Activated CD8-positive, alpha-beta T cell treated with anti-CD3 and anti-CD28 coated beads for 36 hours (primary cell): ENCODE measurements around the gene HTR3C. TPM values are rescaled to one million over a fixed set of nuclear protein-coding genes. Genes with fewer than 3 reads are reported as not detected.

Experiments
- ATAC-seq: fragments of 200-7000 bp; cut with Tn5 transposase; one replicate; pipeline ENCODE4 v1.10.0; 2021; ENCODE audit warnings: mild to moderate bottlenecking, moderate library complexity
- CTCF ChIA-PET: fragments of 350-600 bp; sonication (Branson Sonifier 250); formaldehyde crosslinking; loops from one replicate; lab custom pipeline; 2021; ENCODE audit warnings: antibody characterized with exemption; lab: Charles Lee
- POLR2A ChIA-PET: fragments of 350-600 bp; sonication (Branson Sonifier 250); formaldehyde crosslinking; loops from one replicate; lab custom pipeline; 2021; ENCODE audit warnings: antibody characterized with exemption; lab: Charles Lee
- DNase-seq: peaks from one replicate; pipeline ENCODE4 v3.0.0-alpha.2; 2020
- H3K27ac Mint-ChIP-seq: one replicate; pipeline ENCODE4 v1.8.0; 2021; ENCODE audit warnings: mild to moderate bottlenecking, mixed read lengths
- H3K27me3 Mint-ChIP-seq: one replicate; pipeline ENCODE4 v1.8.0; 2021; ENCODE audit warnings: mixed read lengths
- H3K36me3 Mint-ChIP-seq: one replicate; pipeline ENCODE4 v1.8.0; 2021; ENCODE audit warnings: low read depth, mixed read lengths
- H3K4me1 Mint-ChIP-seq: one replicate; pipeline ENCODE4 v1.8.0; 2021; ENCODE audit warnings: low read depth, mixed read lengths
- H3K4me3 Mint-ChIP-seq: one replicate; pipeline ENCODE4 v1.8.0; 2021; ENCODE audit warnings: mild to moderate bottlenecking, moderate library complexity, mixed read lengths
- H3K9me3 Mint-ChIP-seq: one replicate; pipeline ENCODE4 v1.8.0; 2021; ENCODE audit warnings: mixed read lengths
- intact Hi-C: fragments of 100-400 bp; cut with micrococcal nuclease; formaldehyde crosslinking; loops from one replicate; pipeline ENCODE4 v1.10.0; 2022
- total RNA-seq, 2 experiments: library from RNA; stranded (reverse); gene quantifications; one replicate each; pipeline ENCODE4 v1.2.3, GENCODE V29; 2021
- TF ChIP-seq, protein P1 (sequence below): fragments of 200-600 bp; IDR thresholded peaks from one replicate; pipeline ENCODE4 v1.8.0; 2022; ENCODE audit warnings: antibody characterized with exemption, mild to moderate bottlenecking

Gene HTR3C
- total RNA-seq, 2 experiments from 2014 or later: not detected

DNA sequence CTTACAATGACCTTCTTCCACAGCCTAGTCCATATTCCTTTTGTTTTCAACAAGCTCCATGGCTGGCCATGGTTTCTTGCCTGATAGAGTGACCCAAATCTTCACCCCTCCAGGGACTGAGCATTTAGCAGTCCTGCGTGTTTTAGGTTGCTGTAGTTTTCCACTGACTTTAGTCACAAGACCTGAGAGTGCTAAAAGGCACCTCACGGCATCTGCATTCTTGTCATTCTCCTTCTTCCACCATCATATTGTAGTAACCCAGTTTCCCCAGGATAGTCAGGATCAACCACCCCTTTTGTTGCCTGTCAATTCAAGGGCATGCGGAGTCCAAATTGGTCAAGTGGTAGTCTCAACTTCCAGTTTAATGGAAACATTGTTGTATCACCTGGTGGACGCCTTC lies 20.8 kb downstream of the HTR3C start:
- Mint-ChIP-seq H3K9me3 (peaks cover 2% of the 10 kb centered on the region), H3K27ac (no peak overlapping the region), H3K36me3 (no peaks in the 10 kb centered on the region), H3K4me3 (no peak overlapping the region), H3K4me1 (no peaks in the 10 kb centered on the region), H3K27me3 (peaks cover 5% of the 10 kb centered on the region)
- ATAC-seq (no peak), DNase-seq (no peak)
- ChIA-PET POLR2A (no interaction called here), CTCF (no interaction called here)
- intact Hi-C loops: no loop called here
- TF ChIP-seq, protein P1, sequence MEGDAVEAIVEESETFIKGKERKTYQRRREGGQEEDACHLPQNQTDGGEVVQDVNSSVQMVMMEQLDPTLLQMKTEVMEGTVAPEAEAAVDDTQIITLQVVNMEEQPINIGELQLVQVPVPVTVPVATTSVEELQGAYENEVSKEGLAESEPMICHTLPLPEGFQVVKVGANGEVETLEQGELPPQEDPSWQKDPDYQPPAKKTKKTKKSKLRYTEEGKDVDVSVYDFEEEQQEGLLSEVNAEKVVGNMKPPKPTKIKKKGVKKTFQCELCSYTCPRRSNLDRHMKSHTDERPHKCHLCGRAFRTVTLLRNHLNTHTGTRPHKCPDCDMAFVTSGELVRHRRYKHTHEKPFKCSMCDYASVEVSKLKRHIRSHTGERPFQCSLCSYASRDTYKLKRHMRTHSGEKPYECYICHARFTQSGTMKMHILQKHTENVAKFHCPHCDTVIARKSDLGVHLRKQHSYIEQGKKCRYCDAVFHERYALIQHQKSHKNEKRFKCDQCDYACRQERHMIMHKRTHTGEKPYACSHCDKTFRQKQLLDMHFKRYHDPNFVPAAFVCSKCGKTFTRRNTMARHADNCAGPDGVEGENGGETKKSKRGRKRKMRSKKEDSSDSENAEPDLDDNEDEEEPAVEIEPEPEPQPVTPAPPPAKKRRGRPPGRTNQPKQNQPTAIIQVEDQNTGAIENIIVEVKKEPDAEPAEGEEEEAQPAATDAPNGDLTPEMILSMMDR: no peak

DNA sequence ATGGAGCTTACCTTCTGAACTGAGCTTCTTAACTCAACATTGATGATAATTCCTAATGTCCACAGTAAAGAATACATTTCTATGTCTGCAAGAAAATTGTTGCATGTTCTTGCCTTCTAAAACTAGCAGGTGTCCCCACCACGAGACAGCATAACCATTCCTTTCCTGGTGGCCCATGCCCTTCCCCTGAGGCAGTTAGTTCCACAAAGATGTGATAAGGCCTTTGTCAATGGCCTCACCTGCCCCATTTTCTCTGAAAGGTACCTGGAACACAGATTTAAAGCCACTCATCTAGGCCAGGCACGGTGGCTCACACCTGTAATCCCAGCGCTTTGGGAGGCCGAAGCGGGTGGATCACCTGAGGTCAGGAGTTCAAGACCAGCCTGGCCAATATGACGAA lies 23.1 kb downstream of the HTR3C start:
- H3K4me1 Mint-ChIP-seq: no peaks in the 10 kb centered on the region
- H3K9me3 Mint-ChIP-seq: peaks cover 2% of the 10 kb centered on the region
- TF ChIP-seq, protein P1: no peak
- no peaks in the 10 kb centered on the region for H3K36me3 Mint-ChIP-seq
- H3K27me3 Mint-ChIP-seq: peaks cover 3% of the 10 kb centered on the region
- no peak for ATAC-seq
- no peak overlapping the region for H3K27ac Mint-ChIP-seq
- ChIA-PET CTCF (no interaction called here), POLR2A (no interaction called here)
- DNase-seq: no peak
- no peak overlapping the region for H3K4me3 Mint-ChIP-seq
- intact Hi-C loops: no loop called here

DNA sequence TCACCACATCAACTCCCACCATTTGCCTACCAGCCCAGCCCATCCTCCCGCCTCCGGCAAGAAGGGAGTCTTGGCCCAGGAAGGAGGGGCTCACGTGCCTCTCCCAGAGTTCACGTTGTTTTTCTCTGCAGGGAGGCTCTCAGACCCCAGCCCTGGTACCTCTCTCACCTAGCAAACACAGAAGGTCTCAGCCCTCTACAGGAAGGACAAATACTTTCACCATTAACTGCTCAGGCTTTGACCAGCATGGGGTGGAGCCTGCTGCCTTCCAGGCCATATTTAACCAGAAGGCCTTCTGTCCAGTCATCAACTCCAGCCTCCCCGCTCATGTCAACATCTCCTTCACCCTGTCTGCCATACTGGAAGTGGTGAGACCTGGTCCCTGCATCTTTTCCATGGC lies 25.0 kb downstream of the HTR3C start:
- no peak for ATAC-seq
- ChIA-PET POLR2A (no interaction called here), CTCF (no interaction called here)
- Mint-ChIP-seq H3K27ac (no peak overlapping the region), H3K36me3 (no peaks in the 10 kb centered on the region), H3K9me3 (no peaks in the 10 kb centered on the region), H3K4me1 (no peaks in the 10 kb centered on the region), H3K27me3 (no peaks in the 10 kb centered on the region), H3K4me3 (no peak overlapping the region)
- intact Hi-C loops: no loop called here
- no peak for DNase-seq
- TF ChIP-seq, protein P1: no peak

DNA sequence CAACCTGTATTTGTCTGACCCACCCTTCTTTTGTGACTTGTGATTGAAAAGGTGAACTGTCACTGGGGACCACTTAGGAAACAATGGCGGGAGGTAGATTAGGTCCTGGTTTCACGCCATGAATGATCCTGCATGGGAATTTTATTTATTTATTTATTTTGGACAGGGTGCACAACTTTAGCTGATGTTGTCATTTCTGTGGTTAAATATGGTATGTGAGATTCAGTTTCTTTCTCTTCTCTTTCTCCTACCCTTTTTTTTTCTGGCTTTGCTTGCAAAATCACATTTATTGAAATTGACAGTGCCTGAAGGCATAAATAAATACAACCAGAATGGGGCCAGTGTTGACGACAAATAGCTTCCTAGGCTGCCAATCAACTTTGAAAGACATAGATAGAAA lies 26.0 kb downstream of the HTR3C start:
- TF ChIP-seq, protein P1: no peak
- no peaks in the 10 kb centered on the region for H3K4me1 Mint-ChIP-seq
- POLR2A ChIA-PET: interaction anchor here (0.6 kb wide), 1 partner anchor 1448 kb away, joined by 3 read pairs; no protein-coding TSS in a partner anchor
- H3K27me3 Mint-ChIP-seq: no peaks in the 10 kb centered on the region
- ATAC-seq: no peak
- DNase-seq: no peak
- H3K9me3 Mint-ChIP-seq: no peaks in the 10 kb centered on the region
- no peak overlapping the region for H3K4me3 Mint-ChIP-seq
- H3K36me3 Mint-ChIP-seq: no peaks in the 10 kb centered on the region
- intact Hi-C loops: no loop called here
- CTCF ChIA-PET: no interaction called here
- H3K27ac Mint-ChIP-seq: no peak overlapping the region

DNA sequence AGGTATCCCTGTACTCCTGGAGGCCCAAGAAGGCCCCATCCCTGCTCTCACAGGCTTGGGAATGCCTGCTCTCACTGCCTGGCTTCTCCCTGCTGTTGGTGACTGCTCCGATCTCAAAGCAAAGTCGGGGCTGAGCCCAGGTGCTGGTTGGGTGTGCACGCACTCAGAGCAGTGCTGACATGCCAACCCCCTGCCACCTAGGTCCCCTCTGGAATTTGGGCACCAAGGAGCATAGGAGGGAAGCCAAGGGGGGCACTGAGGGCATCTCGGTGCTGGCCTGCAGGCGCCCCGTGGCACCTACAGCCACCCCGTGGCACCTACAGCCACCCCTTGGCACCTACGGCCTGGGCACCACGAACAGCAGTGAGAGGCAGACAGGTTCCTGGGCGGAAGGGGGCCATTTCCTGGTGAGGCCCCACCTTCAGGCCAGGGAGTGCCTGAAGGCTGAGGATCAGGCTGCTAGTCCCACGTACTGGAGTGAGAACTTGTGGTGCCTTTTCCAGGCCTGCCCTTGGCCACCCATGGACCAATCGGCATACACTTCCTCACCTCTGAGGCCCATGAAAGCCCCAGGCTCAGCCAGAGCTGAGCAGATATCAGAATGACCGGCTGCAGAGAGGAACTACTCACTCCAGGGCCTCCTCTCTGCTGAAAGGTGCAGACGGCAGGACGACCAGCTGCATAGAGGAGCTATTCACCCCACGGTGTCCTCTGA lies 28.4 kb downstream of the HTR3C start:
- Mint-ChIP-seq H3K27ac (no peak overlapping the region), H3K4me3 (no peak overlapping the region), H3K9me3 (peaks cover 11% of the 10 kb centered on the region), H3K4me1 (peaks cover 6% of the 10 kb centered on the region), H3K27me3 (no peaks in the 10 kb centered on the region), H3K36me3 (no peaks in the 10 kb centered on the region)
- ATAC-seq: no peak
- intact Hi-C loops: no loop called here
- TF ChIP-seq, protein P1: no peak
- CTCF ChIA-PET: no interaction called here
- DNase-seq: no peak
- POLR2A ChIA-PET: no interaction called here
